Measurements from ENCODE around the gene NADSYN1. TPM values are rescaled to one million over a fixed set of nuclear protein-coding genes. Genes with fewer than 3 reads are reported as not detected.

NADSYN1 gene
- total RNA-seq, 1 experiment from 2014 or later, result 58.2 TPM

DNA sequence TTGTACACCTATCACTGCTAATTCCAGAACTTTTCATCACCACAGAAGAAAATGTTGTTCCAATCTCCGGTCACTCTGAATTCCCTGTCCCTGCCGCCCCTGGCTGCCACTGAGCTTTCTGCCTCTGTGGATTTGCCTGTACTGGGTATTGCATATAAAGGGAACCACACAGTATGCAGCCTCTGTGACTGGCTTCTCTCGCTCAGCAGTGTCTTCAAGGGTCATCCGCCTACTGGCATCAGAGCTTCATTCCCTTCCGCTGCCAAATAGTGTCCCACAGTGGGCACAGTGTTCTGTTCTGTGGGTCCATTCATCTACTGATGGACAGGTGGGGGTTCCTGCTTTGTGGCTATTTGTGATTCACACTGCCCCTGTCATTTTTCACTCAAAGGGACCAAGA, 10.1 kb upstream of the NADSYN1 start:
- ChIA-PET RAD21 (ENCODE audit: low non-redundant PET in 1 of 2, low total read pairs in 2 of 2, uncharacterized antibody in 2 of 2, unreplicated experiment in 2 of 2) (no interaction called here), CTCF (no interaction called here), POLR2A (no interaction called here)
- Histone ChIP-seq H3K9ac (ENCODE audit: low read length) (no peak overlapping the region), H3K4me1 (ENCODE audit: control insufficient read depth in 1 of 2, insufficient read depth in 2 of 2, low read length in 2 of 2) (peaks cover 3 to 7% of the 10 kb centered on the region in 2 experiments; a peak in 3 of 4 replicates), H3K9me3 (ENCODE audit: control insufficient read depth in 1 of 2, insufficient read depth in 1 of 2, low read depth in 1 of 2, low read length in 2 of 2) (peaks cover 0 to 4% of the 10 kb centered on the region in 2 experiments; a peak in 1 of 4 replicates), H3K4me3 (replicated peaks in 1 of 2; ENCODE audit: low read depth in 1 of 2, low read length in 2 of 2) (no peak overlapping the region), H3K27me3 (ENCODE audit: insufficient read depth, low read length) (no peaks in the 10 kb centered on the region), H3K36me3 (ENCODE audit: control insufficient read depth in 1 of 2, insufficient read depth in 2 of 2, low read length in 2 of 2) (peaks cover 43 to 46% of the 10 kb centered on the region in 2 experiments), H4K20me1 (ENCODE audit: insufficient read depth) (no peaks in the 10 kb centered on the region), H3K4me2 (ENCODE audit: low read length) (no peak overlapping the region), H3K79me2 (ENCODE audit: insufficient read depth, low read length) (peaks cover 4% of the 10 kb centered on the region; the same call in 1 of the 2 replicates), H3K9me2 (ENCODE audit: insufficient read depth) (no peaks in the 10 kb centered on the region), H2AFZ (ENCODE audit: low read depth, low read length, poor library complexity, severe bottlenecking) (no peak overlapping the region), H3K27ac (ENCODE audit: low read depth, low read length) (no peak overlapping the region)
- DNase-seq (ENCODE audit: low read depth, low spot score) (no peak), ATAC-seq (no peak)
- intact Hi-C loops (cut with micrococcal nuclease), result no loop called here
- TF ChIP-seq EZH2 (IDR thresholded peaks at IDR 0.05) (no peak), EGR1 (IDR thresholded peaks at IDR 0.05; ENCODE audit: low read depth) (no peak), CEBPB (IDR thresholded peaks at IDR 0.05; ENCODE audit: low read depth) (no peak), CBX3 (IDR thresholded peaks at IDR 0.05; ENCODE audit: low read depth) (no peak), SP1 (IDR thresholded peaks at IDR 0.05; ENCODE audit: low read depth) (no peak), RAD21 (IDR thresholded peaks at IDR 0.05; ENCODE audit: low read depth) (no peak), ZFX (IDR thresholded peaks at IDR 0.05) (no peak), EZH2phosphoT487 (IDR thresholded peaks at IDR 0.05; ENCODE audit: borderline replicate concordance) (no peak), POLR2AphosphoS5 (IDR thresholded peaks at IDR 0.05; ENCODE audit: low read depth, low read length) (no peak), YY1 (IDR thresholded peaks at IDR 0.05; ENCODE audit: extremely low read depth, insufficient replicate concordance, low read depth, low read length) (no peak), SRF (IDR thresholded peaks at IDR 0.05; ENCODE audit: low read depth) (no peak), FOSL1 (IDR thresholded peaks at IDR 0.05; ENCODE audit: low read depth) (no peak), SIN3A (IDR thresholded peaks at IDR 0.05; ENCODE audit: low read depth) (no peak), TCF7L2 (IDR thresholded peaks at IDR 0.05; ENCODE audit: borderline replicate concordance, extremely low read depth, insufficient read depth, insufficient read length) (no peak), ZNF274 (IDR thresholded peaks at IDR 0.05; ENCODE audit: low read depth, low read length) (no peak), POLR2A (IDR thresholded peaks at IDR 0.05; ENCODE audit: borderline replicate concordance, extremely low read depth, insufficient read depth, insufficient read length) (no peak)
- TF ChIP-seq, protein P1, sequence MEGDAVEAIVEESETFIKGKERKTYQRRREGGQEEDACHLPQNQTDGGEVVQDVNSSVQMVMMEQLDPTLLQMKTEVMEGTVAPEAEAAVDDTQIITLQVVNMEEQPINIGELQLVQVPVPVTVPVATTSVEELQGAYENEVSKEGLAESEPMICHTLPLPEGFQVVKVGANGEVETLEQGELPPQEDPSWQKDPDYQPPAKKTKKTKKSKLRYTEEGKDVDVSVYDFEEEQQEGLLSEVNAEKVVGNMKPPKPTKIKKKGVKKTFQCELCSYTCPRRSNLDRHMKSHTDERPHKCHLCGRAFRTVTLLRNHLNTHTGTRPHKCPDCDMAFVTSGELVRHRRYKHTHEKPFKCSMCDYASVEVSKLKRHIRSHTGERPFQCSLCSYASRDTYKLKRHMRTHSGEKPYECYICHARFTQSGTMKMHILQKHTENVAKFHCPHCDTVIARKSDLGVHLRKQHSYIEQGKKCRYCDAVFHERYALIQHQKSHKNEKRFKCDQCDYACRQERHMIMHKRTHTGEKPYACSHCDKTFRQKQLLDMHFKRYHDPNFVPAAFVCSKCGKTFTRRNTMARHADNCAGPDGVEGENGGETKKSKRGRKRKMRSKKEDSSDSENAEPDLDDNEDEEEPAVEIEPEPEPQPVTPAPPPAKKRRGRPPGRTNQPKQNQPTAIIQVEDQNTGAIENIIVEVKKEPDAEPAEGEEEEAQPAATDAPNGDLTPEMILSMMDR (IDR thresholded peaks at IDR 0.05 in 2 of 3, conservative IDR thresholded peaks at IDR 0.05 in 1 of 3; ENCODE audit: borderline replicate concordance in 1 of 3, insufficient read depth in 1 of 3, low read depth in 2 of 3, low read length in 2 of 3), result no peak
- TF ChIP-seq, protein P2, sequence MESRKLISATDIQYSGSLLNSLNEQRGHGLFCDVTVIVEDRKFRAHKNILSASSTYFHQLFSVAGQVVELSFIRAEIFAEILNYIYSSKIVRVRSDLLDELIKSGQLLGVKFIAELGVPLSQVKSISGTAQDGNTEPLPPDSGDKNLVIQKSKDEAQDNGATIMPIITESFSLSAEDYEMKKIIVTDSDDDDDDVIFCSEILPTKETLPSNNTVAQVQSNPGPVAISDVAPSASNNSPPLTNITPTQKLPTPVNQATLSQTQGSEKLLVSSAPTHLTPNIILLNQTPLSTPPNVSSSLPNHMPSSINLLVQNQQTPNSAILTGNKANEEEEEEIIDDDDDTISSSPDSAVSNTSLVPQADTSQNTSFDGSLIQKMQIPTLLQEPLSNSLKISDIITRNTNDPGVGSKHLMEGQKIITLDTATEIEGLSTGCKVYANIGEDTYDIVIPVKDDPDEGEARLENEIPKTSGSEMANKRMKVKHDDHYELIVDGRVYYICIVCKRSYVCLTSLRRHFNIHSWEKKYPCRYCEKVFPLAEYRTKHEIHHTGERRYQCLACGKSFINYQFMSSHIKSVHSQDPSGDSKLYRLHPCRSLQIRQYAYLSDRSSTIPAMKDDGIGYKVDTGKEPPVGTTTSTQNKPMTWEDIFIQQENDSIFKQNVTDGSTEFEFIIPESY (IDR thresholded peaks at IDR 0.05; ENCODE audit: extremely low read depth, insufficient replicate concordance, low read length), result no peak
- TF ChIP-seq, protein P3, sequence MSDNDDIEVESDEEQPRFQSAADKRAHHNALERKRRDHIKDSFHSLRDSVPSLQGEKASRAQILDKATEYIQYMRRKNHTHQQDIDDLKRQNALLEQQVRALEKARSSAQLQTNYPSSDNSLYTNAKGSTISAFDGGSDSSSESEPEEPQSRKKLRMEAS (IDR thresholded peaks at IDR 0.05), result no peak
- TF ChIP-seq, protein P4, sequence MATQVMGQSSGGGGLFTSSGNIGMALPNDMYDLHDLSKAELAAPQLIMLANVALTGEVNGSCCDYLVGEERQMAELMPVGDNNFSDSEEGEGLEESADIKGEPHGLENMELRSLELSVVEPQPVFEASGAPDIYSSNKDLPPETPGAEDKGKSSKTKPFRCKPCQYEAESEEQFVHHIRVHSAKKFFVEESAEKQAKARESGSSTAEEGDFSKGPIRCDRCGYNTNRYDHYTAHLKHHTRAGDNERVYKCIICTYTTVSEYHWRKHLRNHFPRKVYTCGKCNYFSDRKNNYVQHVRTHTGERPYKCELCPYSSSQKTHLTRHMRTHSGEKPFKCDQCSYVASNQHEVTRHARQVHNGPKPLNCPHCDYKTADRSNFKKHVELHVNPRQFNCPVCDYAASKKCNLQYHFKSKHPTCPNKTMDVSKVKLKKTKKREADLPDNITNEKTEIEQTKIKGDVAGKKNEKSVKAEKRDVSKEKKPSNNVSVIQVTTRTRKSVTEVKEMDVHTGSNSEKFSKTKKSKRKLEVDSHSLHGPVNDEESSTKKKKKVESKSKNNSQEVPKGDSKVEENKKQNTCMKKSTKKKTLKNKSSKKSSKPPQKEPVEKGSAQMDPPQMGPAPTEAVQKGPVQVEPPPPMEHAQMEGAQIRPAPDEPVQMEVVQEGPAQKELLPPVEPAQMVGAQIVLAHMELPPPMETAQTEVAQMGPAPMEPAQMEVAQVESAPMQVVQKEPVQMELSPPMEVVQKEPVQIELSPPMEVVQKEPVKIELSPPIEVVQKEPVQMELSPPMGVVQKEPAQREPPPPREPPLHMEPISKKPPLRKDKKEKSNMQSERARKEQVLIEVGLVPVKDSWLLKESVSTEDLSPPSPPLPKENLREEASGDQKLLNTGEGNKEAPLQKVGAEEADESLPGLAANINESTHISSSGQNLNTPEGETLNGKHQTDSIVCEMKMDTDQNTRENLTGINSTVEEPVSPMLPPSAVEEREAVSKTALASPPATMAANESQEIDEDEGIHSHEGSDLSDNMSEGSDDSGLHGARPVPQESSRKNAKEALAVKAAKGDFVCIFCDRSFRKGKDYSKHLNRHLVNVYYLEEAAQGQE (IDR thresholded peaks at IDR 0.05; ENCODE audit: low read depth), result no peak
- no TSS peak for BruUV-seq (replicated peaks)

Data from HCT116 (cell line).